Brain pericyte (primary cell): Measurements from ENCODE around the gene MAP2.

ENCODE experiments used
- DNase-seq: peaks from one replicate; pipeline ENCODE4 v3.0.0-alpha.2; 2012; ENCODE audit warnings: low read depth, low spot score

MAP2 gene, protein sequence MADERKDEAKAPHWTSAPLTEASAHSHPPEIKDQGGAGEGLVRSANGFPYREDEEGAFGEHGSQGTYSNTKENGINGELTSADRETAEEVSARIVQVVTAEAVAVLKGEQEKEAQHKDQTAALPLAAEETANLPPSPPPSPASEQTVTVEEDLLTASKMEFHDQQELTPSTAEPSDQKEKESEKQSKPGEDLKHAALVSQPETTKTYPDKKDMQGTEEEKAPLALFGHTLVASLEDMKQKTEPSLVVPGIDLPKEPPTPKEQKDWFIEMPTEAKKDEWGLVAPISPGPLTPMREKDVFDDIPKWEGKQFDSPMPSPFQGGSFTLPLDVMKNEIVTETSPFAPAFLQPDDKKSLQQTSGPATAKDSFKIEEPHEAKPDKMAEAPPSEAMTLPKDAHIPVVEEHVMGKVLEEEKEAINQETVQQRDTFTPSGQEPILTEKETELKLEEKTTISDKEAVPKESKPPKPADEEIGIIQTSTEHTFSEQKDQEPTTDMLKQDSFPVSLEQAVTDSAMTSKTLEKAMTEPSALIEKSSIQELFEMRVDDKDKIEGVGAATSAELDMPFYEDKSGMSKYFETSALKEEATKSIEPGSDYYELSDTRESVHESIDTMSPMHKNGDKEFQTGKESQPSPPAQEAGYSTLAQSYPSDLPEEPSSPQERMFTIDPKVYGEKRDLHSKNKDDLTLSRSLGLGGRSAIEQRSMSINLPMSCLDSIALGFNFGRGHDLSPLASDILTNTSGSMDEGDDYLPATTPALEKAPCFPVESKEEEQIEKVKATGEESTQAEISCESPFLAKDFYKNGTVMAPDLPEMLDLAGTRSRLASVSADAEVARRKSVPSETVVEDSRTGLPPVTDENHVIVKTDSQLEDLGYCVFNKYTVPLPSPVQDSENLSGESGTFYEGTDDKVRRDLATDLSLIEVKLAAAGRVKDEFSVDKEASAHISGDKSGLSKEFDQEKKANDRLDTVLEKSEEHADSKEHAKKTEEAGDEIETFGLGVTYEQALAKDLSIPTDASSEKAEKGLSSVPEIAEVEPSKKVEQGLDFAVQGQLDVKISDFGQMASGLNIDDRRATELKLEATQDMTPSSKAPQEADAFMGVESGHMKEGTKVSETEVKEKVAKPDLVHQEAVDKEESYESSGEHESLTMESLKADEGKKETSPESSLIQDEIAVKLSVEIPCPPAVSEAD (N-terminal part only)

DNA sequence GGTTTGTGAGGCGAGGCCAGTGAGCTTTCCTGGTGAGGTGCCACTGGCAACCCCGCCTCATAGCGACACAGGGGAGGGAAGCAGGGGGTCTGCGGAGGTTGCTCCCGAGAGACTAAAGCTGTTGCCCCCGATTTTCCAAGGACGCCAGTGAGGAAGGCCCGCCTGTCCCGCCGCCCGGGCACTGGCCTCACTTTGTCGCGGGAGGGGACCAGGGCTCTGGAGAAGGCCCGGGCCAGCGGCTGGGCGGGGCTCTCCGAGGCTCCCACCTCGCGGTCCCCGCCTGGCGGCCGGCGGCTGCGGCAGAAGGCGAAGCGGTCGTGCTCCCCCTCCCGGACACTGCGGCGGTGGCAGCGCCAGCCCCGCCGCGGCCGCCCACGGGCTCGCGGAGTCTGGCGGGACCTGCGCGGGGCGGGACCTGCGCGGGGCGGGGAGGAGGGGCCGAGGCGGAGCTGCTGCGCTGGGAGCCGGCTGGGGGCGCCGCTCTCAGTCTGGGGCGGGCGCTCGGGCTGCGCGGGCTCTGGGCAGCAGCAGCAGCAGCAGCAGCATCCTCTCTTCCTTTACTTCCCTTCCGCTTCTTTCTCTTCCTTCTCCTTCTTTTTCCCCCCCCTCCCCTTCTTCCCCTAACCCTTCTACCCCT lies at the start of gene MAP2:
TSS of gene MAP2 (plus strand) at position 486 of the 637 bp plus-strand sequence. CDS start 229,124 bp downstream, outside the sequence.
- DNase-seq: no peak

DNA sequence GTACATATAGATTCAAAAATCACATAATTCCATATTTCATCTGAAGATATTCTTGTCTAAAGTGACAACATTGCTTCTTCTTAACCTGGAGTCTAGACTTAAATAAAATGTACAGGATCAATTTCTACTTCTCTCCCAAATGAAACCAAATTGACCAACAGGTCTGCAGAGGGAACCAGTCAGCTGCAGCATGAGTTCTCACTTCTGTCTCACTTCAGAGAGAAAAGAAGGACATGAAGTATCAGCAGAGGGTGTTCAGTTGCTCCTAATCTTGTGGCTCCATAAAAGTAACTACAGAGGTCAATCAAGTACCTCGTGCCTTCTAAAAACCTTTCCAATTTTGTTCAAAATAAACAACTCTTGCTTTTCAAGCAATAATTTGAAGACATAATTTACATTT lies 47.2 kb upstream of the MAP2 start:
- no peak for DNase-seq

DNA sequence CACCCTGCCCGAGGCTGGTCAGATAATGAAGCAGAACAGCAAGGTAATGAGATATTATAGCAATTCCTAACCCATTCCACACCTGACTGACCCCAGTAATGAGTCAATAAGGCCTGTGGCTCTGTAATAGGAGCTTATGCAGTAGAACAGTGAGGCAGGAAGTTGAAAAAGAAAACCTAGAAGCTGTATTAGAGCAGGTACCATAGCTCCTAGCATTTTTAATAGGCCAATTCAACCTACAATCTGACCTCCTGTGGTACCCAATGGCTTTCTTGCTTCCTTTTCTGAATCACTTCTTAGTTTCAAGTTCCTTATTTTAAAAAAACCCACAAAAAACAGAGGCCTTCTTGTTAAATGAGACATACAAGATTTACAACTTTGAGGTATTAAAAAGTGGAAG lies 43.6 kb upstream of the MAP2 start:
- DNase-seq: no peak

DNA sequence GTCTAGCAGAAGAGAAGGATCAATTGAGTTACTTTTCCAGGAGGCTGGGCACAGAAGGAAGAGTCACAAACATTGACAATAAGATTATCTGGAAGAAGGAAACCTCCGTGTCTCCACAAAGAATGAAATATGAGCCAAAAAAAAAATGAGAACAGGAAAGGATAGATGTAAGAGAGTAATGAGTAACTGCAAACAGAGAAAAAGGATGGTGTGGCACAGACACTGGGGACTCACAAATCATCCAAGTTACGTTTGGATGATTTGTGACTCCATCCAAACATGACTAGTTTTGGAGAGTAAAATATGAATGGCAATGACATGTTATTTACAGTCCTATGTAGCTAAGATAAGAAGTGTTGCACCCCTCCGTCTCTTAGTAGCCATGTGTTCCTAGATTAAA lies 42.8 kb upstream of the MAP2 start:
- no peak for DNase-seq

DNA sequence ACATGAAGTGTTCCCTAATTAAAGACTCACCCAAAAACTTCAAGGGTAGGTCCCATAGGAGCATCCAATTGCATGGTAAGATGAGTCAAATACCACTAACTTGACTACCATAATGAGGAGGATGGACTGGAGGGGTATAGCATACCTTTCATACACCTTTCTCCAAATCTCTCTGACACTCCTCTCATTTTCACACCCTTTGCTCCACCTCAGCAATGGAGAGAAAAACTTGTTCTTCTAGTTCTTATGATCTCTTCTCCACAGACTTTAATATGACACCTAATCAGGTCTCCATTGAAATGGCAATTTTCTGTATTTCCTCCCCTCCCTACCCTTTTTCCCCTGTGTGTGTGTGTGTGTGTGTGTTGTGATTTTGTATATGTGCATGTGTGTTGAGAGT lies 41.1 kb upstream of the MAP2 start:
- no peak for DNase-seq

DNA sequence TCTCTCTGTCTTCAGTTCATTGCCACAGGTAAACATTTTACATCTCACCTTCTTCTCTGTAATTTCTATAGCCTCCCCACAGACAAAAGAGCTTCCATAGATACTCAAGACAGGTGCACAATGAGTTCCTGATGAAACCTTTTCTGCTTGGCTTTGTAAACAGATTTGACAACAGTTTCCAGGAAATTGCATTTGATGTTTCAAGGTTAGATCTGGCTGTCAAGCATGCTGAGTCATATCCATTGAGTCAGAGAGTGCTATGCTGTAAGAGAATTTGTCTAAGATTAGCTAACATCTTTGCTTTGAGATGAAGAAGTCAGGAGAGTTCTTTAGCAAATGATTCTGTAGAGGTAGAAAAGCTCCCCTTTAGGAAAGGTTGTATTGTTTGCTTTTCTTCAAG lies 40.6 kb upstream of the MAP2 start:
- DNase-seq: no peak

DNA sequence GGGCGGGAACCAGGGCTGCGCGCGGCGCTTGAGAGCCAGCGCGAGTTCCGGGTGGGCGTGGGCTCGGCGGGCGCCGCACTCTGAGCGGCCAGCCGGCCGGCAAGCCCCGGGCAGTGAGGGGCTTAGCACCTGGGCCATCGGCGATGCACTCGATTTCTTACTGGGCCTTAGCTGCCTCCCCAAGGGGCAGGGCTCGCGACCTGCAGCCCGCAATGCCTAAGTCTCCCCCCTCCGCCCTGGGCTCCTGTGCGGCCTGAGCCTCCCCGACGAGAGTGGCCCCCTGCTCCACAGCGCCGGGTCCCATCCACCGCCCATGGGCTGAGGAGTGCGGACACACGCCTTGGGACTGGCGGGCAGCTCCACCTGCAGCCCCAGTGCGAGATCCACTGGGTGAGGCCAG lies 36.5 kb upstream of the MAP2 start:
- no peak for DNase-seq

DNA sequence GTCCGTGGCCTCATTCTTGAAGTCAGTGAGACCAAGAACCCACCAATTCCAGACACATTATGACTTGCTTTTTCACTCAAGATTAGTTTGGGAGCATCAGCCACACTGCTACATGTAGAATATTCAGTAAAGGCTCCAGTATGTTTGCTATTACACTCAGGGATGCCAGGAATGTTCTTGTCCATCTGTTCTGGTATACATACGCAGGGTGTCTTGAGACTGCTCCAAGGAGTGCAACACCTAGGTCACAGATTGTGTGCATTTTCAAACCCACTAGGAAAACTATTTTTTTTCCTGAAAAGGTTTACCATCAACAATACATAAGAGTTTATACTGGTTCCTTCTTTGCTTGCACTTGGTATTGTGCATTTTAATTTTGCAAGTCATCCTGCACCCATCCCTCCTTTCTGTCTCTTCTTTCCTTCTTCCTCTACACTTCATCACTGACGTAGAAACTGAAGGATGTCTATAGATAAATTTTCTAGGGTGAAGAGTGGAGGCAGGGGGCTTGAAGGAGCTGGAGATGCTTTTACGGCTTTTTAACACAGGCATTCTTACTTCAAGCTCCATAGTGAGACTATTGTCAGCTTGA lies 35.3 kb upstream of the MAP2 start:
- no peak for DNase-seq

DNA sequence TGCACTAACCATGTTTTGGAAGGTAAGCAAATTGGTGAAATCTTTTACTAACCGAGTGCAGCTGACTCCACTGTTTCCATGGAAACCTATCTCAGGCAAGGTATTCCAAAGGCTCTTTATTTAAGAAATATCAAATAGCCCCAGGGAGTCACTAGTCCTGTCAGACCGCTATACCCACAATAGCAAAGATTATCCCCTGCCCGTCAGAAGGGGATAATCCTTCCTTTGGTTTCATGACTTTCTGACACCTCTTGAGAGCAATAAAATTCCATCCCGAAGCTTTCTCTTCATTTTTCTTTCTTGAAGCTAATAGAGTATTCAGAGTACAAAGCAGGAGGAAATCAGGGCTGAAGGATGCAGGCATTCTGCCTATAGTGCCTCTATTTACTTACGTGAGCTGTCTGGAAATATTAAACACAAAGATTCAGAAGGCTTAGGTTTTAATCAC lies 34.7 kb upstream of the MAP2 start:
- no peak for DNase-seq

DNA sequence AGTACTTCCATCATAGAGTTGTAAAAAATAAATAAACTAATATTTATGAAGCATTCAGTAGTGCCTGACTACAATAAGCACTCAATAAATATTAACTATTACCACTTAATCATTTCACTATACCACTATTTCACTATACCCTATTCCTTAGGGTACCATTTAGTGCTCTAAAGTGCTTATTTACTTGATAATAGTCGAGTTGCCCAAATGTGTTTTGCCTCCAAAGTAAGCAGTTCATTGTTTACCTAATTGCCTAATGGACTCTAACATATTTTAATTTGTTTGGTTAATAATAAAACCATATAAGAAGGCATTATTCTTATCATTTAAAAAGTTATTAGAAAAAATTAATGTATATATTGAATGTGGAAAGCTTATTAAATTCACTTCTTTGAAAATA lies 33.0 kb upstream of the MAP2 start:
- DNase-seq: no peak

DNA sequence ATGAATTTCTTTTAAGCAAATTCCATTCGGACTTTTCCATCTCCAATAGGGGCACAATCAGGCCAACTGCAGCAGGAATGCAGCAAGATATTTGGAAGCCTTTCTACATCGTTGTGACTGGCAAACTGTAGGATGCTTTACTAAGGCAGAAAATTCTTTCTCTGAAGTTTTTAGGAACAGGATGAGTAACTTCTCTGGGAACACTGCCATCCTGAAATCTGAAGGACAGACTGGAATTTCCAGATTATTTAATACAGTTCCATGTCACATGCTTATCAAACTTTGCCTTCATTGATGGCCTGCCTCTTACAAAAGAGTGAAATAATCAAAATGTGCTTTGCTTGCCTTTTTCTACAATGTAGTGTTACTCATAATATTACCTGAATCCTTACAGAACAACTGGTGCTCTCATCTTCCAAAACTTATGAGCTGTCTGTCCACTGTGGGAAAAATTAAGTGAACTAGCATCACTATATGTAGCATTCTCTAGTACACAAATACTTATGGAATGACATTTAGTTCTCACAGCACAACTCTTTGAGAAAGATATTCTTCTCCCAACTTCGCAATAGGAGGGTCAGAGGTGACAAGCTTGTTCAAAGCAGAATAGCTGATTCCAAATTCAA lies 32.0 kb upstream of the MAP2 start:
- DNase-seq: no peak

DNA sequence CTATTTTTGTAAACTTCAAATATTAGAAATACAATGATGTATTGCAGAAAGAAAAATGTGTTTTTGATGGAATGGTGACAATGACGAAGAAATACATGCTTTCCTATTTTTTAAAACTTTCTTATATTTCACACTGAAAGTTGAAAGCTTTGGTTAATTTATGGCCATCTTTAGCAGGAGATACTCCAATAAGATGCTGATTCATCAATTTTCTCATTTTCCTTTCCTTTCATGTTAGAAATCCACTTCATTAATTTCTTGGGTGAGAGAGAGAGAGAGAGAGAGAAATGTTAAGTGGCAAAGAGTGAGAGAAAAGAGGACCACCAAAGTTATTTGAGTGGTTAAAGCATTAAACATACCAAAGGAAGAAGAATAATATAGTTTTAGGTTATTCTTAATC lies 28.6 kb upstream of the MAP2 start:
- no peak for DNase-seq

DNA sequence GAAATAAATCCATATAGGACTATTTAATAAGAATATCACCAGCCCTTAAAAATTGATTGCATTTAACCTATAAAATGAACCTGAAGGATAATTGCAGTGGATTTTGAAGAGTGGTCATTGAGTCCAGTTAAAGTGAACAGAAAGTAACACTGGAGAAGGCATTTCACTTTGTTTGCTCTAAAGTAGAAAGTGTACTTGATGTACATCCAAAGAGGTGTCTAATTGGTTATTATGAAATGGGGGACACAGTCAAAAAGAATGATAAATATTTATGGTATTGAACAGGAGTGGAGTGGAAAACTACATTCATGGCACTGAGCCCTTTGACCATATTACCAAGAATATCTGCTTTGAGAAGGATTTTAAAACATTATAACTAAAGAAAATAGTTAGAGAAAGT lies 28.2 kb upstream of the MAP2 start:
- DNase-seq: no peak

DNA sequence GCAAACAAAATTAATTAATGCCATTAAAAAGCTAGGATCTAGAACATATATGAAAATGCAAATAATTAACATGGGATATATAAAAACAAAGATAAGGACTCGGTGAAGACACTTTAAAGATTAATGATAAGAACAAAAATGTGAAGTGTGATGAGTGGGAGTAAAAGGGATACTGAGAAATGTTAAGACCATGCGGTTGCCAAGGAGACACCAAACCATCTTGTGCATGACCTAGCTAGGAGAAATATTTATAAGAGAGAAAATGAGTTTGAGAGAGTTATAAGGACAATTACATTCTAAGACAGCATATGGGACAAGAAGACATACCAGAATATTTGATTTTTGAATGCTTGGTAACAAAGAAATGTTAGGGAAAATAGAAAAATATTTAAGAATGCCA lies 25.4 kb upstream of the MAP2 start:
- DNase-seq: no peak

DNA sequence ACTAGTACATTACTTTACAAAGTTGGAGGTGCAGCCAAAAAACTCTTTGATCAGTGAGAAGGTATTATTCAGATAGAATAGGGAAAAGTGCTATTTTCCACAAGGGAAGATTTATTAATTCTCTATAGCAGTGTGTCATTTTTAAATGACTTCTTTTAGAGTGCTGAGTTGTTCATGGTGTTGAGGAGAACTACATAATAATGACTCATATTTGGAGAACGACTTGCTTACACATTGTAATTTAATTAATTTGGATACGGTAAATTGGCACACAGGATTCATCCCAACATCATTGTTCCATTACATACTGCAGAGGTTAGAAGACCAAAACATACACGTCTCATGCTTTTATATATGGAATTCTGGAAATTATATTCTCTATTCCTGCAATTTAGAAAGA lies 22.1 kb upstream of the MAP2 start:
- no peak for DNase-seq

DNA sequence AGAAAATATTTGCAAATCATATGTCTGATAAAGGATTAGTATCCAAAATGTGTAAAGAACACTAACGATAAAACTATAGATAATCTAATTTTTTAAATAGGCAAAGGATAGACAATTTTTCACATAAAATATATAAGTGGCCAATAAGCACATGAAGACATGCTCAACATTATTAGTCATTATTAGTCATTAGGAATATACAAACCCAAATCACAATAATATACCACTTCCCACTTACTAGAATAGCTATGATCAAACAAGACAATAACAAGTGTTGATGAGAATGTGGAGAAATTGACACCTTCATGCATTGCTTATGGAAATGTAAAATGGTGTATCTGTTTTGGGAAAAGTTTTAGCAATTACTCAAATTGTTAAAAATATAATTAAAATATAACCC lies 12.6 kb upstream of the MAP2 start:
- DNase-seq: no peak

DNA sequence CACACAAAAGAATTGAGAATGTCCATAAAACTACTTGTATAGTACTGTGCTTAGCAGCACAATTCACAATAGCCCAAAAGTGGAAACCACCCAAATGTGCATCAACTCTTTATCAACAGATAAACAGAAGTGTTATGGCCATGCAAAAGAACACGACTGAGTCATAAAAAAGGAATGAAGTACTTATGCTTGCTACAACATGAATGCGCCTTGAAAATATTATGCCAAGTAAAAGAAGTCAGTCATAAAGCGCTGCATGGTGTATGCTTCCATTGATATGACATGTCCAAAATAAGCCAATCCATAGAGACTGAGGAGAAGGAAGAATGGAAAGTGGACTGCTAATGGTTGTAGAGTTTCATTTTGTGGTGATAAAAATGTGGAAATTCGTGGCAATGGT lies 12.1 kb upstream of the MAP2 start:
- no peak for DNase-seq

DNA sequence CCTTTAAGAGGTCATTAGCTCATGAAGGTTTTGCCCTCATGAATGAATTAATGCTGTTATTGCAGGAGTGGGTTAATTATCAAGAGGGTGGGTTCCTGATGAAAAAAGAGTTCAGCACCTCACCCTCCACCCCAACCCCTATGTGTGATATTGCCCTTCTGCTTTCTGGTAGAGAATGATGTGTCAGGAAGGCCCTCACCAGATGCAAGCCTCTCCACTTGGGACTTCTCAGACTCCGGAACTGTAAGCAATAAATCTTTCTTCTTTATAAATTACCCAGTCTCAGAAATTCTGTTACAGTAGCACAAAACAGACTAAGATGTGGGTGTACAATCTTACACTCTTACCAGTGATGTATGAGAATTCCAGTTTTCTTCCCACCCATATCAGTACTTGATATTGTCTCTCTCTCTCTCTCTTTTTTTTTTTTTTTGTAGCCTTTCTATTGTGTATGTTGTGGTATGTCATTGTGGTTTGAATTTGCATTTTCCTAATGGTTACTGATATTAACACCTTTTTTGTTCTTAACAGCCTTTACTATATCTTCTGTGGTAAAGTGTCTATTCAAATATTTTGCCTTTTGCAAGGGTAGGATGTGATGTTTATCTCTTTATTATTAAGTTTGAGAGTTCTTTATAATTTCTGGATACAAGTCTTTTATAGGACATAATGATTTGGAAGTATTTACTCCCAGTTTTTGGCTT lies 10.4 kb upstream of the MAP2 start:
- no peak for DNase-seq

DNA sequence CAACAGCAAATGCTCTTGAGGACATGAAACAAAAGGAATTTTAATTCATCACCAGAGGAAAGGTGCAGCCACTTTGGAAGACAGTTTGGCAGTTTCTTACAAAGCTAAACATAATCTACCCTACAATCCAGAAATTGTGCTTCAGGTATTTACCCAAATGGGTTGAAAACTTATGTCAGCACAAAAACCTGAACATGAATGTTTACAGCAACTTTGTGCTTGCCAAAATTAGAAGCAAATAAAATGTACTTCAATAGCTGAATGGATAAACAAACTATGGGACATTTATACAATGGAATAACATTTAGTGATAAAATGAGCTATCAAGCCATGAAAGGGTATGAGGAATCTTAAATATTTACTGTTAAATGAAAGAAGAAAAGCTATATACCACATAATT lies 6.9 kb upstream of the MAP2 start:
- no peak for DNase-seq

DNA sequence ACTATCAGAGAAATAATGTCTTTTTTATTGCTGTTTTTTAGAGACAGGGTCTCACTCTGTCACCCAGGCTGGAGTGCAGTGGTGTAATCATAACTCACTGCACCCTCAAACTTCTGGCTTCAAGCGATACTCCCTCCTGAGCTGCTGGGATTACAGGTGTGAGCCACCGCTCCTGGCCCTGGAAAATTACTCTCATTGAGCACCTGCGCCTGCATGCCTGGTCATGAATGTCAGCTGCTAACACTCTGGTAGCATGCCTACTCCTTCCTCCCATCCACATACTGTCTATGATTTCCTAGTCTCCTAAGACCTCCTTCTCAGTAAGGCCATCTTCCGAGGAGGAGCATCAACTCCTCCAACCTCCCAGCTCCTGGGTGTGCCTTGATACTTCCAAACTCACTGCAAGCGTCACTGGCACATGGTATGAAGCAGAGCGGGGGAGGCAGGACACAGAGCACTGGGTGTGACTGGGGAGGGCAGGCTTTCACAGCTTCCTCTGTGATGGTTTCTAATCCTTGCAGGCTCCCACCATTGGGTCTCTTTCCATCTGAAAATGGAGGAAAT lies 1.6 kb upstream of the MAP2 start:
- no peak for DNase-seq
